K562 (cell line): ENCODE data around the gene SDCCAG8. TPM values are rescaled to one million over a fixed set of nuclear protein-coding genes. Genes with fewer than 3 reads are reported as not detected.

Experiments used
- HIVEP1 ChIP-seq: fragments of 250-450 bp; sonication (Bioruptor Pico); IDR thresholded peaks from 2 replicates; pipeline ENCODE4 v1.4.0; 2020; ENCODE audit warnings: mild to moderate bottlenecking
- HNRNPLL ChIP-seq: fragments of 200-400 bp; formaldehyde crosslinking; IDR thresholded peaks from 2 replicates; pipeline ENCODE4 v1.6.1; 2017; ENCODE audit warnings: low read length, low read depth, mild to moderate bottlenecking; ENCODE audit not compliant: poor library complexity, severe bottlenecking
- NBN ChIP-seq: fragments of 450-650 bp; IDR thresholded peaks from 2 replicates; pipeline ENCODE4 v1.6.1; 2016; ENCODE audit warnings: low read depth, mild to moderate bottlenecking
- PHF20 ChIP-seq: fragments of 450-650 bp; IDR thresholded peaks from 2 replicates; pipeline ENCODE4 v1.6.1; 2018; ENCODE audit not compliant: partially characterized antibody
- ZNF121 ChIP-seq: sonication (generic); formaldehyde crosslinking; conservative IDR thresholded peaks from 2 replicates; pipeline ENCODE4 v1.8.0; 2022; ENCODE audit warnings: missing genetic modification reagents
- ZNF282 ChIP-seq: sonication (generic); formaldehyde crosslinking; IDR thresholded peaks from 2 replicates; pipeline ENCODE4 v1.8.1; 2023; ENCODE audit warnings: missing genetic modification reagents
- ZNF717 ChIP-seq: fragments of 250-450 bp; sonication (Bioruptor Pico); IDR thresholded peaks from 2 replicates; pipeline ENCODE4 v1.5.0; 2021
- polyA plus RNA-seq, 8 experiments: library from polyadenylated mRNA; depleted of rRNA in 4 of 8; stranded (reverse) in 5 of 8; unstranded in 3 of 8; fragments of >200 nt; fragmentation: Nextera tagmentation in 2 of 8; fragmentation: Illumina TruSeq in 1 of 8; extraction: Ambion mirVana in 2 of 8; extraction: Trizol in 1 of 8; gene quantifications; 2 replicates each; pipeline versions ENCODE4 v1.2.1 to v1.2.3, GENCODE V29; 2011 to 2014; ENCODE audit warnings: inconsistent platforms in 1 of 8, missing spikeins in 1 of 8
- total RNA-seq, 7 experiments: library from RNA; depleted of rRNA in 6 of 7; stranded (reverse); fragments of >200 nt in 6 of 7; fragmentation: Illumina TruSeq in 2 of 7; extraction: Trizol in 2 of 7; gene quantifications; 2 replicates each; pipeline versions ENCODE4 v1.2.1 to v1.2.3, GENCODE V29; 2011 to 2021; ENCODE audit warnings: low replicate concordance in 1 of 7
- TF ChIP-seq, protein P1 (sequence below): fragments of 150-350 bp; conservative IDR thresholded peaks from 2 replicates; pipeline ENCODE4 v1.6.1; 2014; ENCODE audit warnings: low read length
- TF ChIP-seq, protein P2 (sequence below), 2 experiments: IDR thresholded peaks; 2 replicates each; pipeline ENCODE4 v1.6.1; 2012; ENCODE audit warnings: improper control_type of control experiment in 2 of 2, low read depth in 2 of 2, low read length in 2 of 2, borderline replicate concordance in 1 of 2

SDCCAG8 gene
- total and polyA plus RNA-seq, 9 of the 15 experiments (the other 6 are each of a cell fraction or from before 2014, with no cell fraction given), result 17.9 to 36.7 (median 25.4) TPM

DNA sequence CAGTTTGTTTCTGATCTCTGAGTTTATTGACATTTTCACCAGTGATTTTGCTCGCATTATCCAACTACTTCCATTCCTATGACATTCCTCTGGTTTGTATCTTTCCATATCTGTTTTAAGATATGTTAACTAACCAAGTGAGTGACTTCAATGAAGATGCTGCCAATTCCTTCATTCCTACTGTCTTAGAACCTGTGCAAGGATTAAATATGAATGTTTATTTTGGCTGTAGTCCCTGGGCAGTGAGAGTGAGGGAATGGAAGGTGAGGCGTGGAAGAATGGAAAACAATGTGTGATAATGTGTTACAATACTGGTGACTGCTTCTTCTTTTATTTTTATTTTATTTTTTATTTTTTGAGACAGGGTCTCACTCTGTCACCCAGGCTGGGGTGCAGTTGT is 183.0 kb downstream of the SDCCAG8 start (continued):
- TF ChIP-seq, protein P1, sequence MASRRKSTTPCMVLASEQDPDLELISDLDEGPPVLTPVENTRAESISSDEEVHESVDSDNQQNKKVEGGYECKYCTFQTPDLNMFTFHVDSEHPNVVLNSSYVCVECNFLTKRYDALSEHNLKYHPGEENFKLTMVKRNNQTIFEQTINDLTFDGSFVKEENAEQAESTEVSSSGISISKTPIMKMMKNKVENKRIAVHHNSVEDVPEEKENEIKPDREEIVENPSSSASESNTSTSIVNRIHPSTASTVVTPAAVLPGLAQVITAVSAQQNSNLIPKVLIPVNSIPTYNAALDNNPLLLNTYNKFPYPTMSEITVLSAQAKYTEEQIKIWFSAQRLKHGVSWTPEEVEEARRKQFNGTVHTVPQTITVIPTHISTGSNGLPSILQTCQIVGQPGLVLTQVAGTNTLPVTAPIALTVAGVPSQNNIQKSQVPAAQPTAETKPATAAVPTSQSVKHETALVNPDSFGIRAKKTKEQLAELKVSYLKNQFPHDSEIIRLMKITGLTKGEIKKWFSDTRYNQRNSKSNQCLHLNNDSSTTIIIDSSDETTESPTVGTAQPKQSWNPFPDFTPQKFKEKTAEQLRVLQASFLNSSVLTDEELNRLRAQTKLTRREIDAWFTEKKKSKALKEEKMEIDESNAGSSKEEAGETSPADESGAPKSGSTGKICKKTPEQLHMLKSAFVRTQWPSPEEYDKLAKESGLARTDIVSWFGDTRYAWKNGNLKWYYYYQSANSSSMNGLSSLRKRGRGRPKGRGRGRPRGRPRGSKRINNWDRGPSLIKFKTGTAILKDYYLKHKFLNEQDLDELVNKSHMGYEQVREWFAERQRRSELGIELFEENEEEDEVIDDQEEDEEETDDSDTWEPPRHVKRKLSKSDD, result no peak
- TF ChIP-seq NBN, result no peak
- TF ChIP-seq HNRNPLL, result no peak
- TF ChIP-seq, protein P2, sequence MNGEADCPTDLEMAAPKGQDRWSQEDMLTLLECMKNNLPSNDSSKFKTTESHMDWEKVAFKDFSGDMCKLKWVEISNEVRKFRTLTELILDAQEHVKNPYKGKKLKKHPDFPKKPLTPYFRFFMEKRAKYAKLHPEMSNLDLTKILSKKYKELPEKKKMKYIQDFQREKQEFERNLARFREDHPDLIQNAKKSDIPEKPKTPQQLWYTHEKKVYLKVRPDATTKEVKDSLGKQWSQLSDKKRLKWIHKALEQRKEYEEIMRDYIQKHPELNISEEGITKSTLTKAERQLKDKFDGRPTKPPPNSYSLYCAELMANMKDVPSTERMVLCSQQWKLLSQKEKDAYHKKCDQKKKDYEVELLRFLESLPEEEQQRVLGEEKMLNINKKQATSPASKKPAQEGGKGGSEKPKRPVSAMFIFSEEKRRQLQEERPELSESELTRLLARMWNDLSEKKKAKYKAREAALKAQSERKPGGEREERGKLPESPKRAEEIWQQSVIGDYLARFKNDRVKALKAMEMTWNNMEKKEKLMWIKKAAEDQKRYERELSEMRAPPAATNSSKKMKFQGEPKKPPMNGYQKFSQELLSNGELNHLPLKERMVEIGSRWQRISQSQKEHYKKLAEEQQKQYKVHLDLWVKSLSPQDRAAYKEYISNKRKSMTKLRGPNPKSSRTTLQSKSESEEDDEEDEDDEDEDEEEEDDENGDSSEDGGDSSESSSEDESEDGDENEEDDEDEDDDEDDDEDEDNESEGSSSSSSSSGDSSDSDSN (IDR thresholded peaks at IDR 0.05; ENCODE audit: borderline replicate concordance in 1 of 2, low read depth in 2 of 2, low read length in 2 of 2), result no peak
- TF ChIP-seq ZNF282, result no peak
- TF ChIP-seq ZNF717 (CRISPR knock-in tag), result no peak
- TF ChIP-seq HIVEP1 (CRISPR knock-in tag), result no peak
- no peak for TF ChIP-seq PHF20
- no peak for TF ChIP-seq ZNF121 (CRISPR knock-in tag)
- TF ChIP-seq, all 486 proteins: peak for 0
